Spinal cord (tissue), 10 donors: ENCODE data around the gene AOAH. TPM values are rescaled to one million over a fixed set of nuclear protein-coding genes. Genes with fewer than 3 reads are reported as not detected.

ENCODE experiments used
- DNase-seq, 6 donors: peaks; one replicate each; pipeline versions ENCODE4 v3.0.0 to v3.0.0-alpha.2; 2013 to 2015; ENCODE audit warnings: low spot score in 6 of 6, low read depth in 4 of 6
- H3K27ac ChIP-seq: one replicate; pipeline ENCODE4 v1.5.1; 2013; ENCODE audit warnings: low read depth, low read length, control low read depth
- H3K27me3 ChIP-seq: one replicate; pipeline ENCODE4 v1.6.1; 2013; ENCODE audit warnings: low read length; ENCODE audit not compliant: control insufficient read depth, insufficient read depth
- H3K36me3 ChIP-seq: one replicate; pipeline ENCODE4 v1.6.1; 2013; ENCODE audit warnings: low read length; ENCODE audit not compliant: control insufficient read depth, insufficient read depth
- H3K4me1 ChIP-seq: one replicate; pipeline ENCODE4 v1.6.1; 2013; ENCODE audit warnings: low read length; ENCODE audit not compliant: control insufficient read depth, insufficient read depth
- H3K4me3 ChIP-seq: one replicate; pipeline ENCODE4 v1.5.1; 2013; ENCODE audit warnings: low read depth, low read length, control low read depth
- H3K9me3 ChIP-seq: one replicate; pipeline ENCODE4 v1.6.1; 2013; ENCODE audit warnings: low read length; ENCODE audit not compliant: control insufficient read depth, insufficient read depth
- WGBS: methylation state at CpG from one replicate; pipeline ENCODE4 v1.1.5; 2013; ENCODE audit warnings: missing lambda C conversion rate; ENCODE audit not compliant: insufficient coverage; 5-methylcytosine and 5-hydroxymethylcytosine counted together
- polyA plus RNA-seq, 2 donors: library from polyadenylated mRNA; unstranded; fragments of 120-200 nt; gene quantifications; one replicate each; pipeline ENCODE4 v1.2.1, GENCODE V29; 2013; ENCODE audit not compliant: insufficient read length in 2 of 2
- total RNA-seq, 2 donors: library from RNA; depleted of rRNA in 1 of 2; stranded (reverse); fragments of 120-200 nt in 1 of 2; fragments of >200 nt in 1 of 2; gene quantifications; one replicate each; pipeline versions ENCODE4 v1.2.3 to v1.2.4, GENCODE V29; 2013 to 2014
- donor health status: healthy.

Gene AOAH
- total and polyA plus RNA-seq, 4 donors = 4.2 to 8.1 (median 5.3) TPM

- Histone ChIP-seq H3K27me3 (no peaks in the 10 kb centered on the region), H3K4me1 (no peaks in the 10 kb centered on the region), H3K4me3 (no peak overlapping the region), H3K27ac (no peak overlapping the region), H3K36me3 (no peaks in the 10 kb centered on the region), H3K9me3 (no peaks in the 10 kb centered on the region)
- DNase-seq = no peak
- no CpG with 5 or more reads among the region's 2 CpGs for WGBS
These were observed 162.2 kb downstream of the AOAH start for GRCh38 chr7:36562121-36562520.

GRCh38 chr7:36549029-36549428 is 175.3 kb downstream of the AOAH start:
- Histone ChIP-seq H3K9me3 (no peaks in the 10 kb centered on the region), H3K36me3 (no peaks in the 10 kb centered on the region), H3K27me3 (no peaks in the 10 kb centered on the region), H3K27ac (no peak overlapping the region), H3K4me1 (no peaks in the 10 kb centered on the region), H3K4me3 (no peak overlapping the region)
- WGBS = 86% methylated on average over 2 of the region's 2 CpGs
- no peak for DNase-seq

- peak in 1 of 6 donors; percentile 51 for DNase-seq
- no peak overlapping the region for H3K4me3 ChIP-seq
- WGBS = 79% methylated on average over 2 of the region's 5 CpGs
These were observed 176.9 kb downstream of the AOAH start for GRCh38 chr7:36547416-36547815.

GRCh38 chr7:36546331-36546730 is 178.0 kb downstream of the AOAH start:
- WGBS = no CpG with 5 or more reads among the region's 1 CpG
- Histone ChIP-seq H3K27me3 (no peaks in the 10 kb centered on the region), H3K9me3 (no peaks in the 10 kb centered on the region), H3K4me1 (no peaks in the 10 kb centered on the region), H3K36me3 (no peaks in the 10 kb centered on the region), H3K27ac (no peak overlapping the region), H3K4me3 (no peak overlapping the region)
- DNase-seq = no peak

More at GRCh38 chr7:36547416-36547815, 176.9 kb downstream of the AOAH start:
- Histone ChIP-seq H3K9me3 (no peaks in the 10 kb centered on the region), H3K27me3 (no peaks in the 10 kb centered on the region), H3K27ac (no peak overlapping the region), H3K4me1 (no peaks in the 10 kb centered on the region), H3K36me3 (no peaks in the 10 kb centered on the region)

GRCh38 chr7:36545291-36545690 is 179.0 kb downstream of the AOAH start:
- DNase-seq = no peak
- H3K4me3 ChIP-seq = no peak overlapping the region
- no peak overlapping the region for H3K27ac ChIP-seq
- no peaks in the 10 kb centered on the region for H3K4me1 ChIP-seq
- no peaks in the 10 kb centered on the region for H3K36me3 ChIP-seq
- no peaks in the 10 kb centered on the region for H3K27me3 ChIP-seq
- no peaks in the 10 kb centered on the region for H3K9me3 ChIP-seq
- WGBS = no CpG with 5 or more reads among the region's 2 CpGs

GRCh38 chr7:36538126-36538525 is 186.2 kb downstream of the AOAH start:
- no peaks in the 10 kb centered on the region for H3K9me3 ChIP-seq
- DNase-seq = no peak

GRCh38 chr7:36535866-36536664 is 188.2 kb downstream of the AOAH start:
- 84% methylated on average over 9 of the region's 9 CpGs for WGBS
- H3K27ac ChIP-seq = no peak overlapping the region
- no peaks in the 10 kb centered on the region for H3K27me3 ChIP-seq
- no peaks in the 10 kb centered on the region for H3K9me3 ChIP-seq
- DNase-seq = no peak
- no peaks in the 10 kb centered on the region for H3K36me3 ChIP-seq
- peaks cover 4% of the 10 kb centered on the region for H3K4me1 ChIP-seq
- H3K4me3 ChIP-seq = no peak overlapping the region

More at GRCh38 chr7:36538126-36538525, 186.2 kb downstream of the AOAH start:
- no peaks in the 10 kb centered on the region for H3K36me3 ChIP-seq
- WGBS = 75% methylated on average over 4 of the region's 7 CpGs
- peaks cover 4% of the 10 kb centered on the region for H3K4me1 ChIP-seq
- H3K27me3 ChIP-seq = no peaks in the 10 kb centered on the region
- no peak overlapping the region for H3K27ac ChIP-seq
- H3K4me3 ChIP-seq = no peak overlapping the region

GRCh38 chr7:36533717-36534116 is 190.6 kb downstream of the AOAH start:
- Histone ChIP-seq H3K4me3 (no peak overlapping the region), H3K27me3 (no peaks in the 10 kb centered on the region), H3K9me3 (no peaks in the 10 kb centered on the region), H3K36me3 (no peaks in the 10 kb centered on the region), H3K4me1 (peaks cover 4% of the 10 kb centered on the region), H3K27ac (no peak overlapping the region)
- no peak for DNase-seq
- 94% methylated on average over 7 of the region's 7 CpGs for WGBS

GRCh38 chr7:36532981-36533499 is 191.3 kb downstream of the AOAH start:
- DNase-seq = no peak
- H3K36me3 ChIP-seq = no peaks in the 10 kb centered on the region

GRCh38 chr7:36531951-36532350 is 192.3 kb downstream of the AOAH start:
- Histone ChIP-seq H3K4me3 (no peak overlapping the region), H3K9me3 (no peaks in the 10 kb centered on the region), H3K4me1 (peaks cover 4% of the 10 kb centered on the region), H3K36me3 (no peaks in the 10 kb centered on the region), H3K27me3 (no peaks in the 10 kb centered on the region), H3K27ac (no peak overlapping the region)
- 92% methylated on average over 7 of the region's 7 CpGs for WGBS
- no peak for DNase-seq

More at GRCh38 chr7:36532981-36533499, 191.3 kb downstream of the AOAH start:
- 93% methylated on average over 3 of the region's 5 CpGs for WGBS
- Histone ChIP-seq H3K27me3 (no peaks in the 10 kb centered on the region), H3K27ac (no peak overlapping the region), H3K9me3 (no peaks in the 10 kb centered on the region), H3K4me1 (peaks cover 4% of the 10 kb centered on the region), H3K4me3 (no peak overlapping the region)
